HG02885 (cell line): ENCODE data around the gene CABLES1.
A peak's percentile ranks its signal among the peaks of the same experiment; 100 is the strongest.

Source experiments
- ATAC-seq: cut with Tn5 transposase; IDR thresholded peaks from one replicate; pipeline ENCODE4 v1.9.1; 2021; ENCODE audit warnings: mild to moderate bottlenecking; ENCODE audit not compliant: unreplicated experiment, poor library complexity

The CABLES1 gene

GRCh38 chr18:23209796-23210195 is 74.5 kb downstream of the CABLES1 start:
- ATAC-seq: no peak

- no peak for ATAC-seq
Measured at GRCh38 chr18:23210526-23210925, 75.2 kb downstream of the CABLES1 start.

- ATAC-seq: no peak
Measured at GRCh38 chr18:23211146-23211545, 75.9 kb downstream of the CABLES1 start.

GRCh38 chr18:23212161-23212560 is 76.9 kb downstream of the CABLES1 start:
- no peak for ATAC-seq

- ATAC-seq: no peak
Measured at GRCh38 chr18:23213200-23213599, 77.9 kb downstream of the CABLES1 start.

- ATAC-seq: no peak
Measured at GRCh38 chr18:23217781-23218180, 82.5 kb downstream of the CABLES1 start.

- ATAC-seq: no peak
Measured at GRCh38 chr18:23220355-23220754, 85.1 kb downstream of the CABLES1 start.

GRCh38 chr18:23223641-23224040 is 88.4 kb downstream of the CABLES1 start:
- no peak for ATAC-seq

GRCh38 chr18:23225503-23225902 is 90.2 kb downstream of the CABLES1 start:
- no peak for ATAC-seq

GRCh38 chr18:23226391-23226790 is 91.1 kb downstream of the CABLES1 start:
- no peak for ATAC-seq

GRCh38 chr18:23226930-23227725 is 91.8 kb downstream of the CABLES1 start:
- ATAC-seq: no peak

GRCh38 chr18:23227726-23228070 is 92.4 kb downstream of the CABLES1 start:
- no peak for ATAC-seq

GRCh38 chr18:23228102-23229061 is 93.1 kb downstream of the CABLES1 start:
- ATAC-seq: peak; percentile 42

- no peak for ATAC-seq
Measured at GRCh38 chr18:23229472-23229871, 94.2 kb downstream of the CABLES1 start.

GRCh38 chr18:23230686-23231085 is 95.4 kb downstream of the CABLES1 start:
- no peak for ATAC-seq

- peak; percentile 86 for ATAC-seq
Measured at GRCh38 chr18:23231340-23232021, 96.2 kb downstream of the CABLES1 start.

GRCh38 chr18:23232331-23232730 is 97.0 kb downstream of the CABLES1 start:
- no peak for ATAC-seq

- ATAC-seq: no peak
Measured at GRCh38 chr18:23234619-23235018, 99.3 kb downstream of the CABLES1 start.

GRCh38 chr18:23235336-23235735 is 100.1 kb downstream of the CABLES1 start:
- ATAC-seq: no peak

- no peak for ATAC-seq
Measured at GRCh38 chr18:23235860-23236259, 100.6 kb downstream of the CABLES1 start.
